ENCODE results near the gene MRPL42.

GRCh38 chr12:93438266-93439050 lies 28.9 kb upstream of the MRPL42 start:
- TF ChIP-seq CTCF (IDR thresholded peaks at IDR 0.05 in 8 of 11, conservative IDR thresholded peaks at IDR 0.05 in 3 of 11) (no peak), POLR2A (IDR thresholded peaks at IDR 0.05) (no peak)
